Right lobe of liver (tissue), 6 donors: ENCODE measurements around the gene EIF4E3. TPM values are rescaled to one million over a fixed set of nuclear protein-coding genes. Genes with fewer than 3 reads are reported as not detected.

Experiments
- ATAC-seq, 4 donors: fragments of 200-7000 bp; cut with Tn5 transposase; one replicate each; pipeline ENCODE4 v1.9.1; 2020; ENCODE audit warnings: mild to moderate bottlenecking in 4 of 4, moderate library complexity in 4 of 4
- DNase-seq, 3 donors: peaks; one replicate each; pipeline ENCODE4 v3.0.0-alpha.2; 2020
- H3K27ac ChIP-seq, 3 donors: fragments of 200-600 bp; one replicate each; pipeline ENCODE4 v1.8.0; 2022
- H3K27me3 ChIP-seq, 2 donors: fragments of 200-600 bp; one replicate each; pipeline ENCODE4 v1.8.0; 2022
- H3K36me3 ChIP-seq, 4 donors: fragments of 200-600 bp; sonication (generic) in 1 of 4; one replicate each; pipeline versions ENCODE4 v1.5.1 to v1.8.0; 2017 to 2022; ENCODE audit warnings: control low read depth in 1 of 4
- H3K4me1 ChIP-seq, 4 donors: fragments of 200-600 bp; sonication (generic) in 1 of 4; one replicate each; pipeline versions ENCODE4 v1.5.1 to v1.8.0; 2017 to 2022; ENCODE audit warnings: control low read depth in 1 of 4
- H3K4me3 ChIP-seq, 3 donors: fragments of 200-600 bp; one replicate each; pipeline ENCODE4 v1.8.0; 2022
- H3K9me3 ChIP-seq, 4 donors: fragments of 200-600 bp; sonication (generic) in 1 of 4; one replicate each; pipeline versions ENCODE4 v1.5.1 to v1.8.0; 2017 to 2022; ENCODE audit warnings: control low read depth in 1 of 4
- CTCF ChIP-seq, 4 donors: fragments of 200-600 bp in 3 of 4; fragments of 450-650 bp in 1 of 4; IDR thresholded peaks; one replicate each; pipeline versions ENCODE4 v1.5.1 to v1.8.0; 2016 to 2022; ENCODE audit warnings: antibody characterized with exemption in 4 of 4, mild to moderate bottlenecking in 2 of 4
- POLR2A ChIP-seq: fragments of 450-650 bp; IDR thresholded peaks from one replicate; pipeline ENCODE4 v1.6.1; 2017; ENCODE audit warnings: antibody characterized with exemption, mild to moderate bottlenecking
- WGBS: methylation state at CpG from one replicate; pipeline ENCODE4 v1.1.6; 2018; ENCODE audit warnings: low coverage, low lambda C conversion rate; ENCODE audit not compliant: insufficient coverage; ENCODE audit errors: missing lambda C conversion rate; 5-methylcytosine and 5-hydroxymethylcytosine counted together
- intact Hi-C, 2 donors: fragments of 100-400 bp; cut with DNase I; formaldehyde crosslinking; loops; one replicate each; pipeline versions ENCODE4 v1.11.2 to v1.14.1; 2022
- total RNA-seq, 6 experiments: library from RNA; depleted of rRNA in 2 of 6; stranded (reverse); fragments of >200 nt in 2 of 6; fragmentation: NEBNext Ultra II Directional in 3 of 6; extraction: Animal tissue kit (Norgen Biotek cat#: 25700) in 3 of 6; gene quantifications; one replicate each; pipeline versions ENCODE4 v1.1.0 to v1.2.4, GENCODE V29; 2016 to 2023
- donor health status: DM: no; HTN: yes; CAD: no.
- donor health status: DM: no; HTN: no; CAD: no.
- donor health status: DM: no; HTN: no; CAD: no.
- donor health status: DM: no; HTN: yes; CAD: no.
- donor health status: DM: no; HTN: yes; CAD: no.

Gene EIF4E3
- total RNA-seq, 6 experiments from 2014 or later, result 6.4 to 12.2 (median 8.2) TPM

GRCh38 chr3:71753701-71754609 lies 28.8 kb upstream of the EIF4E3 start, which contains the start of gene GPR27:
TSS of gene GPR27 (plus strand) at chr3:71753855. CDS start at chr3:71754050, 195 bp downstream.
- intact Hi-C loops, result no loop called here
- H3K27ac ChIP-seq, result no peak within 1 kb of the TSS
- peak within 1 kb of the TSS; percentile 14 to 47 (median 23) for H3K4me3 ChIP-seq
- no peaks in the 10 kb centered on the region for H3K4me1 ChIP-seq
- DNase-seq, result peak in 1 of 3 donors; percentile 37
- no peak for TF ChIP-seq CTCF (IDR thresholded peaks at IDR 0.05)
- no peak for TF ChIP-seq POLR2A
- H3K36me3 ChIP-seq, result no peaks in the 10 kb centered on the region
- WGBS, result 0% methylated on average over 7 of the region's 131 CpGs
- H3K27me3 ChIP-seq, result peaks cover 0 to 11% of the 10 kb centered on the region in 2 donors
- peak; percentile 55 to 69 (median 64) for ATAC-seq
- H3K9me3 ChIP-seq, result no peaks in the 10 kb centered on the region

GRCh38 chr3:71752831-71753700 lies 27.9 kb upstream of the EIF4E3 start:
- WGBS, result 9% methylated on average over 15 of the region's 68 CpGs
- no peaks in the 10 kb centered on the region for H3K36me3 ChIP-seq
- DNase-seq (no peak), ATAC-seq (no peak)
- H3K4me1 ChIP-seq, result no peaks in the 10 kb centered on the region
- no peak overlapping the region for H3K27ac ChIP-seq
- H3K9me3 ChIP-seq, result no peaks in the 10 kb centered on the region
- H3K27me3 ChIP-seq, result peaks cover 0 to 11% of the 10 kb centered on the region in 2 donors
- TF ChIP-seq POLR2A, result no peak
- no peak for TF ChIP-seq CTCF (IDR thresholded peaks at IDR 0.05)
- intact Hi-C loops, result no loop called here
- H3K4me3 ChIP-seq, result peak overlapping the region; percentile 14 to 47 (median 23)

GRCh38 chr3:71751602-71752001 lies 26.4 kb upstream of the EIF4E3 start:
- Histone ChIP-seq H3K36me3 (no peaks in the 10 kb centered on the region), H3K4me1 (no peaks in the 10 kb centered on the region), H3K27ac (no peak overlapping the region), H3K9me3 (no peaks in the 10 kb centered on the region), H3K4me3 (no peak overlapping the region), H3K27me3 (peaks cover 0 to 11% of the 10 kb centered on the region in 2 donors)
- 72% methylated on average over 4 of the region's 4 CpGs for WGBS
- intact Hi-C loops, result no loop called here
- no peak for TF ChIP-seq CTCF (IDR thresholded peaks at IDR 0.05)
- no peak for TF ChIP-seq POLR2A
- DNase-seq, result no peak
- no peak for ATAC-seq

GRCh38 chr3:71744738-71745137 lies 19.5 kb upstream of the EIF4E3 start:
- no peaks in the 10 kb centered on the region for H3K4me1 ChIP-seq
- DNase-seq (no peak), ATAC-seq (no peak)
- no peaks in the 10 kb centered on the region for H3K27me3 ChIP-seq
- H3K9me3 ChIP-seq, result no peaks in the 10 kb centered on the region
- H3K27ac ChIP-seq, result no peak overlapping the region
- H3K4me3 ChIP-seq, result no peak overlapping the region
- intact Hi-C loops, result no loop called here
- no peak for TF ChIP-seq POLR2A
- H3K36me3 ChIP-seq, result no peaks in the 10 kb centered on the region
- 67% methylated on average over 3 of the region's 3 CpGs for WGBS
